ENCODE measurements around the gene HGFAC. TPM values are rescaled to one million over a fixed set of nuclear protein-coding genes. Genes with fewer than 3 reads are reported as not detected.
"Not testable (repeated sequence)": the region's sequence is repeated elsewhere in the genome, so short reads cannot be mapped to it uniquely, and the experiment has no call there.

HGFAC gene
- total and polyA plus RNA-seq, 12 donors = 0.12 to 0.84 (median 0.51) TPM; not detected in 5

GRCh38 chr4:3449574-3450534 is 8.1 kb downstream of the HGFAC start:
- H3K4me1 ChIP-seq (replicated peaks in 1 of 2) = peaks cover 6 to 13% of the 10 kb centered on the region in 2 donors
- no peak for DNase-seq
- H3K36me3 ChIP-seq (replicated peaks in 1 of 2) = no peaks in the 10 kb centered on the region
- H3K27me3 ChIP-seq = no peaks in the 10 kb centered on the region
- intact Hi-C loops (cut with DNase I) = loop anchor here in 1 of 2 donors (10.0 kb wide), 1 partner anchor 255 kb away; no protein-coding TSS in a partner anchor
- 81 to 86% (median 83%) methylated on average over 25 to 35 of the region's 35 CpGs for WGBS, 4 donors
- TF ChIP-seq CTCF (IDR thresholded peaks at IDR 0.05) (no peak), POLR2A (IDR thresholded peaks at IDR 0.05) (no peak)
- no peak overlapping the region for H3K4me3 ChIP-seq
- no peak overlapping the region for H3K27ac ChIP-seq
- no peaks in the 10 kb centered on the region for H3K9me3 ChIP-seq (replicated peaks in 1 of 3)

- H3K36me3 ChIP-seq (replicated peaks in 1 of 2) = no peaks in the 10 kb centered on the region
- no peak for DNase-seq
- intact Hi-C loops (cut with DNase I) = no loop called here
- H3K9me3 ChIP-seq (replicated peaks in 1 of 3) = peaks cover 0 to 6% (median 0%) of the 10 kb centered on the region in 3 donors
- H3K27ac ChIP-seq = no peak overlapping the region
- no peak overlapping the region for H3K4me3 ChIP-seq
- no peaks in the 10 kb centered on the region for H3K27me3 ChIP-seq
- H3K4me1 ChIP-seq (replicated peaks in 1 of 2) = peaks cover 6 to 13% of the 10 kb centered on the region in 2 donors
- TF ChIP-seq POLR2A (IDR thresholded peaks at IDR 0.05) (no peak), CTCF (IDR thresholded peaks at IDR 0.05) (no peak)
- 95 to 100% (median 100%) methylated on average over 4 of the region's 4 CpGs for WGBS, 4 donors
Measured at GRCh38 chr4:3450643-3451042, 8.9 kb downstream of the HGFAC start.

GRCh38 chr4:3451956-3452355 is 10.2 kb downstream of the HGFAC start:
- peak in 1 of 7 donors; percentile 25 for DNase-seq
- Histone ChIP-seq H3K4me1 (replicated peaks in 1 of 2) (peaks cover 6 to 13% of the 10 kb centered on the region in 2 donors), H3K27ac (peak overlapping the region in 3 of 5 donors; percentile 1 to 5 (median 3)), H3K4me3 (no peak overlapping the region), H3K27me3 (no peaks in the 10 kb centered on the region), H3K36me3 (replicated peaks in 1 of 2) (no peaks in the 10 kb centered on the region), H3K9me3 (replicated peaks in 1 of 3) (peaks cover 0 to 7% (median 0%) of the 10 kb centered on the region in 3 donors)
- WGBS, 4 donors = 24 to 43% (median 35%) methylated on average over 3 of the region's 3 CpGs
- intact Hi-C loops (cut with DNase I) = no loop called here
- TF ChIP-seq CTCF (IDR thresholded peaks at IDR 0.05) (no peak), POLR2A (IDR thresholded peaks at IDR 0.05) (no peak)

- peaks cover 0 to 7% (median 0%) of the 10 kb centered on the region in 3 donors for H3K9me3 ChIP-seq (replicated peaks in 1 of 3)
- TF ChIP-seq POLR2A (IDR thresholded peaks at IDR 0.05) = no peak
- DNase-seq = no peak
- H3K27me3 ChIP-seq = no peaks in the 10 kb centered on the region
- H3K4me1 ChIP-seq (replicated peaks in 1 of 2) = peaks cover 6 to 13% of the 10 kb centered on the region in 2 donors
- peak overlapping the region in 3 of 5 donors; percentile 1 to 5 (median 3) for H3K27ac ChIP-seq
- H3K36me3 ChIP-seq (replicated peaks in 1 of 2) = no peaks in the 10 kb centered on the region
- no peak overlapping the region for H3K4me3 ChIP-seq
- intact Hi-C loops (cut with DNase I) = no loop called here
- 82 to 93% (median 90%) methylated on average over 5 to 7 of the region's 7 CpGs for WGBS, 4 donors
Measured at GRCh38 chr4:3452376-3452775, 10.6 kb downstream of the HGFAC start.

- peaks cover 6 to 13% of the 10 kb centered on the region in 2 donors for H3K4me1 ChIP-seq (replicated peaks in 1 of 2)
- intact Hi-C loops (cut with DNase I); H3K27me3 ChIP-seq; DNase-seq; H3K9me3 ChIP-seq (replicated peaks in 1 of 3); H3K4me3 ChIP-seq; H3K27ac ChIP-seq; H3K36me3 ChIP-seq (replicated peaks in 1 of 2): not testable (repeated sequence)
- 77 to 88% (median 86%) methylated on average over 3 of the region's 3 CpGs for WGBS, 4 donors
Measured at GRCh38 chr4:3455596-3455995, 13.8 kb downstream of the HGFAC start.
